Loucy (cell line): ENCODE data around the gene KIF12.

Experiments used
- CTCF ChIP-seq: fragments of 200-600 bp; sonication (generic); conservative IDR thresholded peaks from 2 replicates; pipeline ENCODE4 v1.5.1; 2014; ENCODE audit warnings: mild to moderate bottlenecking, antibody characterized with exemption, low read length
- EZH2phosphoT487 ChIP-seq: fragments of 200-600 bp; IDR thresholded peaks from 2 replicates; pipeline ENCODE4 v1.6.1; 2018; ENCODE audit warnings: antibody characterized with exemption, mild to moderate bottlenecking, moderate library complexity, borderline replicate concordance

- no peak for TF ChIP-seq CTCF
- TF ChIP-seq EZH2phosphoT487, result no peak
Observed at GRCh38 chr9:114117614-114117995, 18.5 kb upstream of the KIF12 start.
